Activated CD8-positive, alpha-beta memory T cell treated with anti-CD3 and anti-CD28 coated beads, Interleukin-2, amount 50 U/mL, for 24 hours (primary cell): ENCODE results near the gene REXO2.

Experiments used
- DNase-seq: peaks from one replicate; pipeline ENCODE4 v3.0.0-alpha.2; 2020; ENCODE audit errors: extremely low read depth

Gene REXO2

GRCh38 chr11:114440971-114441763 is 1.9 kb downstream of the REXO2 start:
- DNase-seq, result no peak

DNA sequence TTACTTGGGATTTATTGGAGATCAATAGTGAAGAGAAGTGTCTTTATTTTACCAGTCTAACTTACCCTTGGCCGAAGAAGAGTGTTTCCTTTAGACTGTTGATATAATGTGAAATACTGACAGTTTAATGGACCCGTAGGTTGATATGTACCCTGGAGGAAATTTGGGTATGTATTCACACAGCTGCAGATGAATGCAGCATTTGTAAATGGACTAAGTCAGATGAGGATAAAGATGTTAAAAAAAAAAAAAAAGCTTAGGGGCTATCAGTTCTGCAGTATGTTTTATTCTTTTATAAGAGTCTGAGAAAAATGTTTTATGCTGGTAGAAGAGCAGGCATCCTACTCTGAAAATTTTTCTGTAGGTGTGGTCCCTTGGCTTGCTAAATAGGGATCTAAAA is 2.7 kb downstream of the REXO2 start:
- no peak for DNase-seq

GRCh38 chr11:114442536-114442935 is 3.3 kb downstream of the REXO2 start:
- DNase-seq, result no peak

- DNase-seq, result no peak
These were observed 8.2 kb downstream of the REXO2 start for GRCh38 chr11:114447444-114447843.

DNA sequence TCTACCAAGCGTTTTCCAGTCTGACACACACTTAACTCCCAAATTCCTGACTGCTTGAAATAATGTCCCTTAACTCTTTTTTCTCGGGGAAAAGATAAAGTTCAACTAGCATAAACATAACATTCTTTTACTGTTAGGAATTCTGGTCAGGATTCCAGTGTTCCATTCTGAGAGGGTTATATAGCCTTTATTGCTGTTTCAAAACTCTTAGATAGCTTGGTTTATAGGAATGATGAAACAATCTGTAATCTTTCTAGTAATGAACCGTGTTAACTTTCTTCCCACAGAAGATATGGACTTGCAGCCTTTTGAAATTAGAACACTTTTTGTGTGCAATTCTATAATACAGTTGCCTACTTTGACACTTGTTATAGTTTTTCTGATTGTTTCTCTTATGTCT is 8.6 kb downstream of the REXO2 start:
- DNase-seq, result no peak

DNA sequence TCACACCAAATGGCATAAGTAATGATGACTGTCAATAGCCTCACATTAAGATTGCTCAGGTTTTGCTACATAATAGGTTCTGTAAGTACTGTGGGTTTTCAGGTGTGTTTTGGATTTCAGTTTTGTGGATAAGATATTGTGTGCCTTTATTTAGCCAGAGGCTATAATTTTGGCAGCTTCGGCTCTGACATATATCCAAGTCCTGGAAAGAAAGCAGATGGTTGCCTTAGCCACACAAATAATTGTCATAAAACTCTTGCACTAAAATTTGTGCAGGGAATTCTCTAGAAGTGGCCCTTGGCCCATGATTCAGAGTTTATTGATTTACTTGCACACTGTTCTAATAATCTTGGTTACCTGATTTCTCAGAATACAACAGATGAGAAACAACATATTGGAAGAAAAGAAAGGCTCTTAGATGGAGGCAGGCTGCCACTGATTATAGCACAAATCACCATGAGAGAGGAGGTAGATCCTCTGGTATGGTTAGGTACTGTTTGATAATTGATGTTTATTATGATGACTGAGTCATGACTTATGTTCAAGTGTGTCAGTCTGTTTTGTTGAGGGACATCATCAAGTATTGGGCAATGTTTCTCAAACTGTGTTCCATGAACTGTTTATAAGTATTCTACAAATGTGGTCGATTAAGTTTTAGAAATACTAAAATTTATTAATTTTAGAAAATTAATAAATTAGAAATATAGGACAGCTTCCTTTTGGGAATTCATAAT is 9.6 kb downstream of the REXO2 start:
- no peak for DNase-seq

- no peak for DNase-seq
These were observed 10.6 kb downstream of the REXO2 start for GRCh38 chr11:114449845-114450244.

- no peak for DNase-seq
These were observed 13.1 kb downstream of the REXO2 start for GRCh38 chr11:114452399-114452798.

DNA sequence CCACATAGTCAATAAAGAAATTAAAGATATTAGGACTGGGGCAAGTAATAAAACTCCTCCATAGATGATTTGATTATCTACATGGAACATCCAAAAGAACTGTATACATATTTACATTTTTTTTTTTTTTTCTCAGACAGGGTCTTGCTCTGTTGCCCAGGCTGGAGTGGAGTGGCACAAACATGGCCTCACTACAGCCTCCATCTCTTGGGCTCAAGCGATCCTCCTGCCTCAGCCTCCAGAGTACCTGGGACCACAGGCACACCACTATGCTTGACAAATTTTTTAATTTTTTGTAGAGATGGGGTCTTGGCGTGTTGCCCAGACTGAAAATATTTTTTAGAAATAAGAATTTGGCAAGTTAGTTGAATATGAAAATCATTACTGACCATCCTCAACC is 24.7 kb downstream of the REXO2 start:
- DNase-seq, result no peak

DNA sequence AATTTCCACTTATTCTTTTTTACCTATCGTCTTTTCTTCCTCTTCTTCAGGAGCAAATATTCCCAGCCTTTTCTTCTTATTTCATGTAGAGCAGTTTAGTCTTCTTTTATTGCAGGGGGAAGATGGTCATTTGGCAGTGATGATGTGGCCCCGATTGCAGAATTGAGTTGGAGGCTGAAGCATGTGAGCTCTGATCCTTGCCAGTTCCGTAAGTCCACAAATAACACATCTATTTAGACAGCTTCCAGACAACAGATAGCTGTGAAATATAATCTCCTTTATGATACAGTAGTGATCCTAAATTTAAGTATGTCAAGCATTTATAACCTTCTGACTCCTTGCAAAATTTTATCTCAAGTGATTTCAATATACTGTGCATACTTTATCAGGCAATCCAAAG is 27.5 kb downstream of the REXO2 start:
- DNase-seq, result no peak

DNA sequence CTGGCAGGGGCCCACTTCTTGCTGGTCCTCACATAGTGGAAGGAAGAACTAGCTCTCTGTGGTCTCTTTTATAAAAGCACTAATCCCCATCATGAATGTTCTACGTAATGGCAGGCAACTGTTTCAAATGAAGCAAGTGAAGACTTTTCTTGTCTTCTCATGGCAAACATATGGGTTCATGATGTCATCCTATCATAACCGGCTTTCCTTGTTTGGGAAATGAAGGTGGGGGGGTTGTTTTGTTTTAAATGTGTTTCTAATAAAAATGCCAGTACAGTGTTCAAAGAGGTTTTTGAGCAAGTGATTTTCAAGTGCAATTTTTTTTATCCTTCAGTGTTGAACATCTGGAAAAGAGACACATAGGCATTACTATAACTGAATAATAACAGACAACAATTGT is 33.4 kb downstream of the REXO2 start:
- no peak for DNase-seq

DNA sequence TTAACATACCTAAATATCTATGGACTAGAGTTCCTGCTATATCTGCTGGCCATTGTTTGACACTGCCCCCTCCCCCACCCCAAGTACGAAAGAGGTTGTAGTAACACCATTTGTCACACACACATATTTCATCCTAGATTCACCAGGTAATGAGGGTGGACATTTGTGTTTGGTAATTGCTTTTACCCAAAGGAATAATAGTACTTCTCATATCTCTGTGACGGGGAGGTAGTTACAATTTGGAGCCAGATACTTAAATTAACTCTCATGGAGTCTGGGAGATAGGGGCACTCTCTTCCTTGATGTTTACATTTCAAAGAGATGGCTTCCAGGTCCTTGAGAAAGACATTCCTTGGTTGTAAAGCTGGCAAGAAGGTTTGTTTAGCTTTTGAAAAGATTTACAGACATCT is 38.7 kb downstream of the REXO2 start:
- DNase-seq, result no peak

- no peak for DNase-seq
These were observed 39.5 kb downstream of the REXO2 start for GRCh38 chr11:114478768-114479167.

DNA sequence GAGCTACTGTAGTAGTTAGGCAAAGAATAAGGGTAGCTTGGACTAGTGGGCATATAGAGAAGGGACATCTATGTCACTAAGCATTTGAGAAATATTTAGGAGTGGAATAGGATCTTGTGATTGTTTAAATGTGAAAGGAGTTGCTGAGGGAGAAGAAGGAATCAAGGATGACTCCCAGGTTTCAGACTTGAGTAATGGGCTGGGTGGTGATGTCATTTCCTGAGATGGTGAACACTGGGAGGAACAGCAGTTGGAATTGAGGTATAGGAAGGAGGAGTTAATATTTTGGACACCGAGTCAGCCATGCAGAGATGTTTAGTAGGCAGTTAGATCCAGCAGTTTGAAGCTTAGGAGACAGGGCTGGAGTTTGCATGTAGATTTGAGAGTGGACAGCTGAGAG is 40.1 kb downstream of the REXO2 start:
- no peak for DNase-seq

GRCh38 chr11:114482114-114482513 is 42.8 kb downstream of the REXO2 start:
- no peak for DNase-seq

DNA sequence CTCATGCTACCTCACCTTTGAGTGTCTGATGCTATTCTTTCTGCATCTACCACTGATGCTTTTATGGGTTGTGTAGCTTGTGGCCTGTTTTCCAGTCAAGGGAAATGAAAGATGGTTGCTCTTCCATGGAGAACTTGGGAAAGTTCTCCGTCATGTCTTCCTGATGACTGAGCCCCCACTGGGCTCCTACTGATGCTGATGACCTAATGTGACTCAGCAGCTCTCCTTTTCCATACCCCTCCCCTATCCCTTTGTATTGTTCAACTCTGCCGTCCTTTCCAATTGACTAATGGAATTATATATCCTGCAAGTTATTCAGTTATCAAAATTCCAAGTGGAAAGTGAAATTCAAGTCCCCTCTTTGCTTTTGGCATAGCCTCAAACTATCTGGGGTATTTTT is 44.7 kb downstream of the REXO2 start:
- DNase-seq, result no peak

GRCh38 chr11:114496915-114497314 is 57.6 kb downstream of the REXO2 start:
- DNase-seq, result no peak

GRCh38 chr11:114499756-114500155 is 60.5 kb downstream of the REXO2 start:
- DNase-seq, result no peak
